HG02588 (cell line): ENCODE data around the gene NFKB1.

Source experiments
- ATAC-seq: cut with Tn5 transposase; IDR thresholded peaks from one replicate; pipeline ENCODE4 v1.9.1; 2021; ENCODE audit warnings: mild to moderate bottlenecking, moderate library complexity; ENCODE audit not compliant: unreplicated experiment

NFKB1 gene

GRCh38 chr4:102497986-102498385, 3.2 kb upstream of the NFKB1 start:
- no peak for ATAC-seq

- ATAC-seq, result no peak
These were observed 835 bp upstream of the NFKB1 start for GRCh38 chr4:102500352-102500695.

- ATAC-seq, result peak; percentile 38
These were observed 213 bp downstream of the NFKB1 start for GRCh38 chr4:102501447-102501696.

- no peak for ATAC-seq
These were observed 1.3 kb downstream of the NFKB1 start for GRCh38 chr4:102502543-102502818.

- ATAC-seq, result no peak
These were observed 2.2 kb downstream of the NFKB1 start for GRCh38 chr4:102503301-102503746.

- ATAC-seq, result no peak
These were observed 3.0 kb downstream of the NFKB1 start for GRCh38 chr4:102503831-102504786.

GRCh38 chr4:102504941-102505340, 3.8 kb downstream of the NFKB1 start:
- ATAC-seq, result no peak

- ATAC-seq, result no peak
These were observed 4.5 kb downstream of the NFKB1 start for GRCh38 chr4:102505708-102506107.

GRCh38 chr4:102506523-102506922, 5.4 kb downstream of the NFKB1 start:
- no peak for ATAC-seq

- ATAC-seq, result no peak
These were observed 10.9 kb downstream of the NFKB1 start for GRCh38 chr4:102511830-102512605.

GRCh38 chr4:102514298-102514964, 13.3 kb downstream of the NFKB1 start:
- no peak for ATAC-seq

- no peak for ATAC-seq
These were observed 16.6 kb downstream of the NFKB1 start for GRCh38 chr4:102517753-102518152.

GRCh38 chr4:102518703-102519131, 17.6 kb downstream of the NFKB1 start:
- ATAC-seq, result no peak

- ATAC-seq, result no peak
These were observed 18.8 kb downstream of the NFKB1 start for GRCh38 chr4:102519925-102520324.

- no peak for ATAC-seq
These were observed 20.4 kb downstream of the NFKB1 start for GRCh38 chr4:102521570-102521969.

- no peak for ATAC-seq
These were observed 20.9 kb downstream of the NFKB1 start for GRCh38 chr4:102522031-102522440.

GRCh38 chr4:102524691-102525090, 23.5 kb downstream of the NFKB1 start:
- ATAC-seq, result no peak

GRCh38 chr4:102525097-102525496, 23.9 kb downstream of the NFKB1 start:
- no peak for ATAC-seq

GRCh38 chr4:102525504-102525903, 24.3 kb downstream of the NFKB1 start:
- no peak for ATAC-seq

- ATAC-seq, result no peak
These were observed 25.4 kb downstream of the NFKB1 start for GRCh38 chr4:102526532-102526931.

- no peak for ATAC-seq
These were observed 26.6 kb downstream of the NFKB1 start for GRCh38 chr4:102527695-102528283.
